Natural killer cell (primary cell): ENCODE data around the gene PLAC8L1. TPM values are rescaled to one million over a fixed set of nuclear protein-coding genes. Genes with fewer than 3 reads are reported as not detected.

Source experiments
- ATAC-seq, 3 donors: fragments of 150-1000 bp in 2 of 3; fragments of 200-7000 bp in 1 of 3; cut with Tn5 transposase; 1 replicate in 1 of 3; 2 replicates in 2 of 3; pipeline ENCODE4 v1.10.0; 2021; ENCODE audit warnings: mild to moderate bottlenecking in 2 of 3, moderate library complexity in 2 of 3
- DNase-seq, 2 donors: peaks; one replicate each; pipeline versions ENCODE4 v3.0.0 to v3.0.0-alpha.2; 2013 to 2021; ENCODE audit warnings: mixed read lengths in 1 of 2
- H3K27ac ChIP-seq: one replicate; pipeline ENCODE4 v1.5.1; 2013; ENCODE audit warnings: mild to moderate bottlenecking, low read length
- H3K27me3 ChIP-seq: one replicate; pipeline ENCODE4 v1.6.1; 2013; ENCODE audit warnings: low read length; ENCODE audit not compliant: control insufficient read depth, insufficient read depth
- H3K36me3 ChIP-seq: one replicate; pipeline ENCODE4 v1.6.1; 2013; ENCODE audit warnings: low read length; ENCODE audit not compliant: control insufficient read depth, insufficient read depth
- H3K4me1 ChIP-seq: one replicate; pipeline ENCODE4 v1.6.1; 2013; ENCODE audit warnings: low read length; ENCODE audit not compliant: control insufficient read depth, insufficient read depth
- H3K4me3 ChIP-seq: one replicate; pipeline ENCODE4 v1.5.1; 2013; ENCODE audit warnings: low read length
- H3K9me3 ChIP-seq: one replicate; pipeline ENCODE4 v1.6.1; 2013; ENCODE audit warnings: low read length; ENCODE audit not compliant: control insufficient read depth, insufficient read depth
- H3K27ac Mint-ChIP-seq, 2 donors: one replicate each; pipeline ENCODE4 v1.8.0; 2022; ENCODE audit warnings: mild to moderate bottlenecking in 2 of 2, mixed read lengths in 2 of 2, moderate library complexity in 1 of 2
- H3K27me3 Mint-ChIP-seq, 2 donors: one replicate each; pipeline ENCODE4 v1.8.0; 2022; ENCODE audit warnings: low read depth in 2 of 2, mixed read lengths in 2 of 2
- H3K36me3 Mint-ChIP-seq: one replicate; pipeline ENCODE4 v1.8.0; 2022; ENCODE audit warnings: mixed read lengths
- H3K4me1 Mint-ChIP-seq, 2 donors: one replicate each; pipeline ENCODE4 v1.8.0; 2022; ENCODE audit warnings: mixed read lengths in 2 of 2
- H3K4me3 Mint-ChIP-seq: one replicate; pipeline ENCODE4 v1.8.0; 2022; ENCODE audit warnings: mild to moderate bottlenecking, moderate library complexity, mixed read lengths
- H3K9me3 Mint-ChIP-seq, 2 donors: one replicate each; pipeline ENCODE4 v1.8.0; 2022; ENCODE audit warnings: mixed read lengths in 2 of 2
- CTCF ChIP-seq: fragments of 200-600 bp; IDR thresholded peaks from one replicate; pipeline ENCODE4 v1.8.0; 2022; ENCODE audit warnings: antibody characterized with exemption
- WGBS: methylation state at CpG from one replicate; pipeline ENCODE4 v1.1.7; 2013; ENCODE audit warnings: missing lambda C conversion rate; ENCODE audit not compliant: insufficient coverage; 5-methylcytosine and 5-hydroxymethylcytosine counted together
- intact Hi-C: fragments of 100-400 bp; cut with micrococcal nuclease; formaldehyde crosslinking; loops from one replicate; pipeline ENCODE4 v1.14.2; 2022
- total RNA-seq, 4 donors: library from RNA; stranded (reverse); fragments of 120-200 nt in 1 of 4; gene quantifications; one replicate each; pipeline versions ENCODE4 v1.2.3 to v1.2.4, GENCODE V29; 2013 to 2022

PLAC8L1 gene
- total RNA-seq, 3 donors from 2014 or later (not counting 1 experiment from before 2014, with no cell fraction given), result 0.45 TPM; not detected in 2

DNA sequence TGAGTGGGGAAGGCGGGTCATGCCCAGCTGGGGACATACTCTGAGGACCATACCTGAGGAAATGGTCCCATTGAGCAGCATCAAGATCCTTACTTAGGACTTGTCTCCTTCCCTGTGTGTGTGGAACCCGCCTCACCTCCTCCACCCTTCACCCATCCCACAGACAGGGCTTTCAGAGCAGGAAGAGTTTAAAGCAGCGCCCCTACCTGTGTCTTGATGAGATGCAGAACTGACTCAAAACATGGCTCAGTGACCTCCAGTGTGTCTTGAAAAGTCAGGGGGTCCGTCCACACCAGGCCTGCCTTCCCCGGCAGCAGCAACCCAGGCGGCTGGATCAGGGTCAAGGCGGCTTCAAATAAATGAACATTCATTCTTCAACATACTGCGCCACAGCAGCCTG lies 38.4 kb downstream of the PLAC8L1 start:
- Mint-ChIP-seq H3K4me3 (no peak overlapping the region), H3K27ac (no peak overlapping the region), H3K27me3 (peaks cover 5% of the 10 kb centered on the region in 2 donors), H3K9me3 (no peaks in the 10 kb centered on the region), H3K4me1 (no peaks in the 10 kb centered on the region), H3K36me3 (no peaks in the 10 kb centered on the region)
- H3K27me3 ChIP-seq, result no peaks in the 10 kb centered on the region
- H3K9me3 ChIP-seq, result no peaks in the 10 kb centered on the region
- intact Hi-C loops, result no loop called here
- DNase-seq, result no peak
- TF ChIP-seq CTCF, result no peak
- 93% methylated on average over 8 of the region's 8 CpGs for WGBS
- H3K27ac ChIP-seq, result no peak overlapping the region
- H3K36me3 ChIP-seq, result no peaks in the 10 kb centered on the region
- ATAC-seq, result no peak
- H3K4me1 ChIP-seq, result no peaks in the 10 kb centered on the region
- no peak overlapping the region for H3K4me3 ChIP-seq

DNA sequence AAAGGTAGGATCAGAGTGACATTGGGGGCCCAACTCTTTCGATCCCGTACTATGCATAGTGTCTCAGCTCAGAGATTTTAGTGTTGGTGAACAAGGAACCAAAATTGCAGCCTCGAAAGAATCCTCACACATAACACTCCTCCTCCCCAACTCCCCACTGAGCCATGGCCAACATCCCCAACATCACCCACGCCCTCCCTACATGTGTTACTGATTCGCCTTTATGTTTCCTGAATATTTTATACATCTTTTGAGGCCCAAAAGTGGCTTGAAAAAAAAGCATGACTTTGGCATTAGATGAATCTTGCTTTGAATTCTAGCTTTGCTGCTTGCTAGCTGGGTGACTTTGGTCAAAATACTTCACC lies 45.2 kb downstream of the PLAC8L1 start:
- no peak overlapping the region for H3K27ac ChIP-seq
- H3K9me3 Mint-ChIP-seq, result no peaks in the 10 kb centered on the region
- H3K27me3 Mint-ChIP-seq, result peaks cover 5 to 9% of the 10 kb centered on the region in 2 donors
- no peak overlapping the region for H3K27ac Mint-ChIP-seq
- TF ChIP-seq CTCF, result no peak
- H3K4me1 Mint-ChIP-seq, result no peaks in the 10 kb centered on the region
- H3K36me3 Mint-ChIP-seq, result no peaks in the 10 kb centered on the region
- H3K9me3 ChIP-seq, result no peaks in the 10 kb centered on the region
- no peaks in the 10 kb centered on the region for H3K4me1 ChIP-seq
- no peaks in the 10 kb centered on the region for H3K27me3 ChIP-seq
- DNase-seq (no peak), ATAC-seq (no peak)
- H3K36me3 ChIP-seq, result no peaks in the 10 kb centered on the region
- intact Hi-C loops, result no loop called here
- no peak overlapping the region for H3K4me3 Mint-ChIP-seq
- WGBS, result 88% methylated on average over 5 of the region's 5 CpGs
- H3K4me3 ChIP-seq, result no peak overlapping the region

DNA sequence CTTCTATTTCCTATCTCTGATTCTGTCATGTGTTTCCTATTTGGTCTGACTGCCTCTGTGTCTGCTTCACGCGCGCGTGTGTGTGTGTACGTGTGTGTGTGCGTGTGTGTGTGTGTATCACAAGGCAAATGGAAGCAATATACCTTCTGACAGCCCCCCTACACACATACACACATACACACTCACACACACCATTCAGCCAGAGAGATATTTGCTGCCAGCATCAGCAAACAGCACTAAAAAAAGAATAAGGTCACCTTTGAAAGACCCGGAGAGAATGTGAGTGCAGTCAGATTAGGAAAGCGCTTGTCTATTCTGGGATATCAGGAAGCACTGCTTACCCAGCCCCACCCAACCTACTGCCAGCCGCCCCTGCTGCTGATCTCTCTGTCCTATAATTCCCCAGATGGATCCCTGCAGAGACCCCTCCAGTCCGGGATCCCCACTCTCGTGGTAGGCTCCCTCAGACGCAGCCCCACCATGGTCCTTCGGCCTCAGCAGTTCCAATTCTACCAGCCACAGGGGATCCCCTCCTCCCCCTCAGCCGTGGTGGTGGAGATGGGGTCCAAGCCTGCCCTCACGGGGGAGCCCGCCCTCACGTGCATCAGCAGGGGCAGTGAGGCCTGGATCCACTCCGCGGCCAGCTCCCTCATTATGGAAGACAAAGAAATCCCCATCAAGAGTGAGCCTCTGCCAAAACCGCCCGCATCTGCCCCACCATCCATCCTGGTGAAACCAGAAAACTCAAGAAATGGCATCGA lies 45.7 kb downstream of the PLAC8L1 start:
- Mint-ChIP-seq H3K27me3 (peaks cover 5 to 9% of the 10 kb centered on the region in 2 donors), H3K9me3 (no peaks in the 10 kb centered on the region), H3K4me1 (no peaks in the 10 kb centered on the region), H3K27ac (no peak overlapping the region), H3K4me3 (no peak overlapping the region), H3K36me3 (no peaks in the 10 kb centered on the region)
- no peak for DNase-seq
- no peak for ATAC-seq
- Histone ChIP-seq H3K4me3 (no peak overlapping the region), H3K27ac (no peak overlapping the region), H3K9me3 (no peaks in the 10 kb centered on the region), H3K4me1 (no peaks in the 10 kb centered on the region), H3K27me3 (no peaks in the 10 kb centered on the region), H3K36me3 (no peaks in the 10 kb centered on the region)
- WGBS, result 85% methylated on average over 16 of the region's 22 CpGs
- intact Hi-C loops, result no loop called here
- no peak for TF ChIP-seq CTCF

DNA sequence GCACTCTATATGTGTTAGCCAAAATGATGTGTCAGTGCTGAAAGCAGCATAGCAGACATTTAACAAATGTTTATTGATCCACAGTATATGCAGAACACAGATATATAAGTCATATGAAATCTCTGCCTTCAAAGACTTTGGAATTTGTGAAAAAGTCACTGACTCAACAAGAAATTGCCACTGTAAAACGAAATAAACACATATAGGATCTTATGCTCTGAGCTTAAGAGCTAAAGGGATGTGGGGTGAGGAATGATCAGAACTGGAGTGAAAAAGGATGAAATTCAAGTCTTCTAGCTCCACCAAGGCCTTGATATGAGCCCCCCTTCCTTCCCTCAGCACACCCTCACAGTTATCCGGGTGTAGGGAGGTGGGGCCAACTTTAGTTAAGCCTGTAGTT lies 49.9 kb downstream of the PLAC8L1 start:
- H3K27ac Mint-ChIP-seq, result no peak overlapping the region
- intact Hi-C loops, result no loop called here
- H3K36me3 ChIP-seq, result no peaks in the 10 kb centered on the region
- no peaks in the 10 kb centered on the region for H3K27me3 ChIP-seq
- H3K27me3 Mint-ChIP-seq, result peaks cover 12 to 18% of the 10 kb centered on the region in 2 donors
- ATAC-seq (no peak), DNase-seq (no peak)
- TF ChIP-seq CTCF, result no peak
- no peaks in the 10 kb centered on the region for H3K4me1 ChIP-seq
- H3K4me3 ChIP-seq, result no peak overlapping the region
- no peak overlapping the region for H3K4me3 Mint-ChIP-seq
- H3K4me1 Mint-ChIP-seq, result no peaks in the 10 kb centered on the region
- H3K27ac ChIP-seq, result no peak overlapping the region
- H3K9me3 Mint-ChIP-seq, result no peaks in the 10 kb centered on the region
- WGBS, result no CpG with 5 or more reads among the region's 2 CpGs
- H3K36me3 Mint-ChIP-seq, result no peaks in the 10 kb centered on the region
- H3K9me3 ChIP-seq, result no peaks in the 10 kb centered on the region
